ENCODE measurements around the gene AKAP13.

Gene AKAP13

GRCh38 chr15:85550283-85550682, 169.9 kb downstream of the AKAP13 start:
- no peak overlapping the region for H3K27ac ChIP-seq (ENCODE audit: low read depth, low read length)
- H3F3A ChIP-seq (ENCODE audit: insufficient read depth) = peaks cover 8% of the 10 kb centered on the region
- H3K4me2 ChIP-seq (ENCODE audit: low read depth, low read length, poor library complexity, severe bottlenecking) = no peak overlapping the region
- H3K9me3 ChIP-seq (ENCODE audit: insufficient read depth, low read length) = no peaks in the 10 kb centered on the region
- peaks cover 13% of the 10 kb centered on the region; the same call in 1 of the 2 replicates for H3K36me3 ChIP-seq (ENCODE audit: low read length)
- H3K79me2 ChIP-seq (ENCODE audit: insufficient read depth, low read length) = peaks cover 39% of the 10 kb centered on the region
- H4K20me1 ChIP-seq (ENCODE audit: low read depth, low read length) = 0 out of 2 replicates have a peak, but pooled peaks cover 3% of the 10 kb centered on the region
- no peak overlapping the region for H3K4me3 ChIP-seq (ENCODE audit: insufficient read depth, low read length, poor library complexity, severe bottlenecking)
- H3K9ac ChIP-seq (ENCODE audit: low read length) = no peak overlapping the region
- no peaks in the 10 kb centered on the region for H3K9me2 ChIP-seq (replicated peaks; ENCODE audit: insufficient read depth, low read length)
- no peak overlapping the region for H2AFZ ChIP-seq (ENCODE audit: low read depth, low read length, severe bottlenecking)
- H3K27me3 ChIP-seq (ENCODE audit: low read length) = no peaks in the 10 kb centered on the region
- no peak for TF ChIP-seq EZH2phosphoT487 (conservative IDR thresholded peaks at IDR 0.05; ENCODE audit: low read length)

GRCh38 chr15:85551221-85551832, 170.9 kb downstream of the AKAP13 start:
- Histone ChIP-seq H4K20me1 (ENCODE audit: low read depth, low read length) (0 out of 2 replicates have a peak, but pooled peaks cover 3% of the 10 kb centered on the region), H2AFZ (ENCODE audit: low read depth, low read length, severe bottlenecking) (no peak overlapping the region), H3K27ac (ENCODE audit: low read depth, low read length) (no peak overlapping the region), H3K4me2 (ENCODE audit: low read depth, low read length, poor library complexity, severe bottlenecking) (no peak overlapping the region), H3K27me3 (ENCODE audit: low read length) (no peaks in the 10 kb centered on the region), H3K36me3 (ENCODE audit: low read length) (peaks cover 13% of the 10 kb centered on the region; the same call in 1 of the 2 replicates), H3K9ac (ENCODE audit: low read length) (no peak overlapping the region), H3K9me2 (replicated peaks; ENCODE audit: insufficient read depth, low read length) (no peaks in the 10 kb centered on the region), H3F3A (ENCODE audit: insufficient read depth) (peaks cover 8% of the 10 kb centered on the region), H3K79me2 (ENCODE audit: insufficient read depth, low read length) (peaks cover 47% of the 10 kb centered on the region), H3K4me3 (ENCODE audit: insufficient read depth, low read length, poor library complexity, severe bottlenecking) (no peak overlapping the region), H3K9me3 (ENCODE audit: insufficient read depth, low read length) (no peaks in the 10 kb centered on the region)
- no peak for TF ChIP-seq CTCF (IDR thresholded peaks at IDR 0.05; ENCODE audit: insufficient read depth, low read length, poor library complexity, severe bottlenecking)
- no peak for TF ChIP-seq EZH2phosphoT487 (conservative IDR thresholded peaks at IDR 0.05; ENCODE audit: low read length)

GRCh38 chr15:85554852-85555521, 174.6 kb downstream of the AKAP13 start:
- no peak for TF ChIP-seq EZH2phosphoT487 (conservative IDR thresholded peaks at IDR 0.05; ENCODE audit: low read length)
- TF ChIP-seq CTCF (IDR thresholded peaks at IDR 0.05; ENCODE audit: insufficient read depth, low read length, poor library complexity, severe bottlenecking) = no peak
- Histone ChIP-seq H3K9me3 (ENCODE audit: insufficient read depth, low read length) (no peaks in the 10 kb centered on the region), H3K4me2 (ENCODE audit: low read depth, low read length, poor library complexity, severe bottlenecking) (no peak overlapping the region), H3F3A (ENCODE audit: insufficient read depth) (peaks cover 3% of the 10 kb centered on the region), H3K36me3 (ENCODE audit: low read length) (peaks cover 16% of the 10 kb centered on the region; the same call in 1 of the 2 replicates), H4K20me1 (ENCODE audit: low read depth, low read length) (no peaks in the 10 kb centered on the region), H3K27ac (ENCODE audit: low read depth, low read length) (peak overlapping the region; percentile 27; the same call in 1 of the 2 replicates), H3K27me3 (ENCODE audit: low read length) (no peaks in the 10 kb centered on the region), H3K79me2 (ENCODE audit: insufficient read depth, low read length) (peaks cover 65% of the 10 kb centered on the region), H2AFZ (ENCODE audit: low read depth, low read length, severe bottlenecking) (no peak overlapping the region), H3K4me3 (ENCODE audit: insufficient read depth, low read length, poor library complexity, severe bottlenecking) (no peak overlapping the region), H3K9ac (ENCODE audit: low read length) (no peak overlapping the region), H3K9me2 (replicated peaks; ENCODE audit: insufficient read depth, low read length) (no peaks in the 10 kb centered on the region)

Measured in SU-DHL-6 (cell line).